Spleen (tissue), 7 donors: ENCODE measurements around the gene ST3GAL3.

Source experiments
- CTCF ChIP-seq, 11 experiments: fragments of 200-600 bp in 7 of 11; fragments of 450-650 bp in 4 of 11; sonication (generic) in 4 of 11; IDR thresholded peaks in 8 of 11; conservative IDR thresholded peaks in 3 of 11; 1 replicate in 7 of 11; 2 replicates in 4 of 11; pipeline versions ENCODE4 v1.4.0 to v1.8.0; 2016 to 2021; ENCODE audit warnings: antibody characterized with exemption in 11 of 11, inconsistent platforms in 4 of 11, mild to moderate bottlenecking in 1 of 11
- POLR2A ChIP-seq, 3 donors: fragments of 450-650 bp; IDR thresholded peaks; one replicate each; pipeline ENCODE4 v1.5.1; 2017; ENCODE audit warnings: antibody characterized with exemption in 3 of 3, mild to moderate bottlenecking in 1 of 3
- POLR2AphosphoS5 ChIP-seq, 3 donors: sonication (generic); formaldehyde crosslinking; IDR thresholded peaks; one replicate each; pipeline ENCODE4 v1.5.1; 2017; ENCODE audit warnings: antibody characterized with exemption in 3 of 3
- donor health status: DM: no; HTN: no; CAD: no; lungs with moderate emphysema.
- donor health status: DM: no; HTN: no; CAD: no.
- donor health status: DM: no; HTN: no; CAD: no.

- TF ChIP-seq CTCF (IDR thresholded peaks at IDR 0.05 in 8 of 11, conservative IDR thresholded peaks at IDR 0.05 in 3 of 11) (no peak), POLR2A (IDR thresholded peaks at IDR 0.05) (no peak), POLR2AphosphoS5 (IDR thresholded peaks at IDR 0.05) (no peak)
Measured at GRCh38 chr1:43666608-43667007, 40.7 kb upstream of the ST3GAL3 start.
